NCI-H446 (cell line): ENCODE results near the gene DOCK3.
"Not testable (repeated sequence)": the region's sequence is repeated elsewhere in the genome, so short reads cannot be mapped to it uniquely, and the experiment has no call there.

Source experiments
- DNase-seq, 2 experiments: peaks; one replicate each; lab custom pipeline; 2025; lab: John Stamatoyannopoulos, UW

DOCK3 gene

DNA sequence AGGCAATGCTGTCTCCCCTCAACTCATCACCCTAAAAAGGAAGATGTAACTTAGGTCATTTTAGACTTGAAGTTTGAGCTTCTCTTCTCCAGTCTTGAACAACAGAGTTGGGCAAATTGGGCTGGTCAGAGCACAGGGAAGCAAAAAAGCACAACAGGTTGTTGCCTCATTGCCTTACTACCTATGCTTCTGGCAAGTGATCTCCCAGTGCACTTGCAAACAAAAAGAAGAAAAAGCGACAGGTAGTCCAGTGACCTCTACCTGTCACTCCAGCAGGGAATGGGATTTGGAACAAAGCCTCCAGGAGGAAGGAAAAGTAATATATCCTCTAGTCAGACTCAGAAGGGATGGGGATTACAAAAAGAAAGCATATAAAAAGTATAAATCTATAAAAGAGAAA is 550.1 kb downstream of the DOCK3 start:
- DNase-seq: no peak

DNA sequence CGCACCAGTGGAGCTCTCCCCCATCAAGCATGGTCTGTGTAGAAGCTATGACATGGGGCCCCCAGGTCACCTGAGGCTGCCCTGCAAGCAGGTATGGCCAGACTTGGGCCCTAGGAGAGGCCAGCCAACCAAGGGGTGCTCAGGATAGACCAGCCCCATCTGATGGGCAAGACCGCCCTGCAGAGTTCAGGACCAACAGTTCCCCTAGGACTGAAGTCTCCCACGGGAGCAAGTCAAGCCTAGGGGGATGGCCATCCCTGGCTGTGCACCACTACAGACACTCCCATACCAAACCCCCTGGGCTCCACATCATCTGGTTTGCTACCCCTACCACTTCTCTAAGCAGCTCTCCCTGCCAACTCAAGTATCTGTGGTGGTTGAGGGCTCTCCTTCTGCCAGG is 568.2 kb downstream of the DOCK3 start:
- no peak for DNase-seq

DNA sequence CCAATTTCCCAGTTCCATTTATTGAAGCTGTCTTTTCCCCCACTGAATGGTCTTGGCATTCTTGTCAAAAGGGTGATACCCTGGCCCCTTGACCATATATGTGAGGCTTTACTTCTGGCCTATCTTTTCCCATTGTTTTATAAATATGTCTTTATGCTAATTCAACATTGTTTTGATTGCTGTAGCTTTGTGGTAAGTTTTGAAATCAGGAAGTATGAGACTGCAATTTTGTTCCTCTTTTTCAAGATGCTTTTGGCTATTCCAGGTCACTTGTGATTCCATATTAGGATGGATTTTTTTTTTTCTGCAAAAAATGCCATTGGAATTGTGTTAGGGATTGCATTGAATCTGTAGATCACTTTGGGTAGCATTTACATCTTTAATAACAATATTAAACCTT is 569.2 kb downstream of the DOCK3 start:
- DNase-seq: no peak

DNA sequence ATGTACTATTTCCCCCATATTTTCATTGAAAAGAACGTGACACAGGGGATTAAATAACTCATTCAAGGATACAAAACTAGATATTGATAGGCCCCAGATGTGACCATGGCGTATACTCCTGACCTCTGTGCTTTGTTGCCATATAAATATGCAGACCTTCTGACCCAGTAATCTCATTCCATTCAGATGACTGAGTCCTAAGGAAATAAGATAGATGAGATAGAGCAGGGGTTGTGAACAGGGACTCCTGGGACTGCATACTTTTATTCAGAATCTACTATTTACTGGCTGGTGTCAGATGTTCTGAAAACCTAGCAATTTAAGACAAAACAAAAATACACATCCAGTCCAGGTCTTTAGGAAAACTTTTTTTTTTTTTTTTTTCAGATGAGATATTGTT is 571.1 kb downstream of the DOCK3 start:
- no peak for DNase-seq

DNA sequence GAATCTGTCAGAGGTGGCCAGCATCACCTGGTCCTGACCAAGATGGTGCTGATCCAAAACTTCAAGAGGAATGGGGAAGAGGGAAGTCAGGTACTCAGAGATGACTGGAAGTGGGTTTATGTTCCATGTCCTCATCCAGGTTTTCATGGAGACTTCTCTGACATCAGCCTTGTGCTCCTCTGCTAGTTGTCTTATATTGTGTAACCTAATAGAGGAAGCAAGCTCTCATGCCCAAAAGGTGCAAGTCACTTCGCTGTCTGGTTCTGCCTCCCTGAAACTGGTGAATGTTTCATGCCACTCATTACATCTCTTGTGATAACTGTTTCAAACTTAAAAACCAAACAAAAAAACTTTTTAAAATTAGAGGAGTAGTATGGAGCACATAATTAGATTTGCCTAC is 583.1 kb downstream of the DOCK3 start:
- no peak for DNase-seq

DNA sequence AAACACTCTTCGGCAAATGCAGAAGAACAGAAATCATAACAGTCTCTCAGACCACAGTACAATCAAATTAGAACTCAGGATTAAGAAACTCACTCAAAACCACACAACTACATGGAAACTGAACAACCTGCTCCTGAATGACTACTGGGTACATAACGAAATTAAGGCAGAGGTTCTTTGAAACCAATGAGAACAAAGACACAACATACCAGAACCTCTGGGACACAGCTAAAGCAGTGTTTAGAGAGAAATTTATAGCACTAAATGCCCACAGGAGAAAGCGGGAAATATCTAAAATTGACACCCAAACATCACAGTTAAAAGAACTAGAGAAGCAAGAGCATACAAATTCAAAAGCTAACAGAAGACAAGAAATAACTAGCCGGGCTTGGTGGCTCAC is 589.4 kb downstream of the DOCK3 start:
- not testable (repeated sequence) for DNase-seq

DNA sequence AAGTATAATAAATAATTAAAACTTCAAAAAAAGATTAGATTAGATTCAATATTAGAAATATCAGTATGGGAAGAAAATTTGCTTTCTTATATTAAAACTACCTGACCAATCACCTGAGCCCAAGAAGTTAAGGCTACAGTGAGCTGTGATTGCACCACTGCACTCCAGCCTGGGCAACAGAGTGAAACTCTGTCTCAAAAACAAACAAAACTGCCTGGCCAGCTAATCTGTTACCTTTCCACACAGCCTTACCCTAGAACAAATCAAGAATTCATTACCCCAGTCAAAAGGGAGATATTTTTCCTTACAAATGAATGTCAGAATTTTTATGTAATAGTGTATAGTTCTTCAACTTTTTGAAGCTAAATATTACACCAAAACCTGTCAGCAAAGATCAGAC is 593.4 kb downstream of the DOCK3 start:
- DNase-seq: no peak

- no peak for DNase-seq
Measured at GRCh38 chr3:51269466-51269865, 594.7 kb downstream of the DOCK3 start.

DNA sequence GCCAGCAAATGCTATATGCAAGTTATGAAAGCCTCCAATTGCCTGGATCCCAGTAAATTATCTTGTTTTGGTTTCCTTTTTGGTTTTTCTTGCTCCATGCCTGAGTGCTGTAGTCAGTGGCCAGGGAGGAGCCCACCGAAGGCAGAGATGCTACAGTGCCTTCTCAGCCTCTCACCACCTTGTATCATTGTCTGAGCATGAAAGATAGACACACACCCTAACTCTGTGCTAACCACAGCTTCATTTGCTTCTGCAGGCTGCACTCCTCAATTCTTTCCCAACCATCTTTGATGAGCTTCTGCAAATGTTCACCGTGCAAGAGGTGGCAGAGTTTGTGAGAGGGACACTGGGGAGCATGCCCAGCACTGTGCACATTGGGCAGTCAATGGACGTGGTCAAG is 595.8 kb downstream of the DOCK3 start:
- no peak for DNase-seq

GRCh38 chr3:51271172-51271571 is 596.4 kb downstream of the DOCK3 start:
- no peak for DNase-seq

GRCh38 chr3:51274052-51274451 is 599.3 kb downstream of the DOCK3 start:
- DNase-seq: no peak

- DNase-seq: no peak
Measured at GRCh38 chr3:51275111-51275805, 600.5 kb downstream of the DOCK3 start.

GRCh38 chr3:51276046-51276445 is 601.3 kb downstream of the DOCK3 start:
- no peak for DNase-seq

GRCh38 chr3:51279448-51279847 is 604.7 kb downstream of the DOCK3 start:
- DNase-seq: no peak

- no peak for DNase-seq
Measured at GRCh38 chr3:51280176-51280575, 605.4 kb downstream of the DOCK3 start.

DNA sequence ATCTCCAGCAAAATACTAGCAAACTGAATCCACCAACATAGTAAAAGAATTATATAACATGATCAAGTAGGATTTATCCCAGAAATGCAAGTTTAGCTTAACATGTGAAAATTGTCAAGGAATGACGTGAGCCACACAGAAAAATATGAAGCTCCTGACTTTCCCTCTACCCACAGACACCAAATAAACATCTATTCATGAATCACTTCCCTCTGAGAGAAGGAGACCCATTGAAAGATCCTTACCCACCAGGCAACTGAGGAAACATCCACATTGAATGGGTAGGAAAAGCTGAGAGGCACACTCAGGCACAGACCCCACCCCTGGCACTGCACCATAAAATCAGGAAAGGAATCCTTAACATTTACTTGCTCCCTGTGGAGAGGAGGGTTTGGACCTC is 608.2 kb downstream of the DOCK3 start:
- DNase-seq: no peak

DNA sequence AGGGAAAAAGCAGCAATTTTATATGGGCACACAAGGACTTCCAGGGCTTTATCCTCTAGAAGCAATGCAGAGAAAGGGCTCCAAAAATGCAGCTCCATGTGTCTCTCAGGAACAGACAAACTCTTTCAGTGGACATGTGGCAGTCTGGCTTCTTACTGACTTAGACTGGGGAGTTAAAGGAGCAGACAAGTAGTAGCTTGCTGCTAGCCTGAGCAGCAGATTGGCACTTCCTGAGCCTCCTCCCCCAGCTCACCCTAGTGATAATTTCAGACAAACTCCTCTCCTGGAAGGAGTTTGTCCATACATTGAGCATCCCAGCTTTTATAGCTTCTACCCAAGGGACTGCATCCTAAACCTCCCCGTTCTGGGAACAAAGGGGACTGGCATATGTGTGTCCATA is 608.7 kb downstream of the DOCK3 start:
- DNase-seq: no peak

DNA sequence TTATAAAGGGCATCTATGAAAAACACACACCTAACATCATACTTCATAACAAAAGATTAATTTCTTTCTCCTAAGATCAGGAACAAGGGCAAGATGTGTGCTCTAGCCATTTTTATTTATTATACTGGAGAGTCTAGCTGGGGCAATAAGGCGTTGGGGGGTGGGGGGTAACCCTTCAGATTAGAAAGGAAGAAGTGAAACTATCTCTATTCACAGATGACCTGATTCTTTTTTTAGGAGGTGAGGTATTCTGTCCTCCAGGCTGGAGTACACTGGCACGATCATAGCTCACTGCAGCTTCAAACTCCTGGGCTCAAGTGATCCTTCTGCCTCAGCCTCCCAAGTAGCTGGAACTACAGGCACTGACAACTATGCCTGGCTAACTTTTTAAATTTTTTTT is 620.9 kb downstream of the DOCK3 start:
- no peak for DNase-seq

DNA sequence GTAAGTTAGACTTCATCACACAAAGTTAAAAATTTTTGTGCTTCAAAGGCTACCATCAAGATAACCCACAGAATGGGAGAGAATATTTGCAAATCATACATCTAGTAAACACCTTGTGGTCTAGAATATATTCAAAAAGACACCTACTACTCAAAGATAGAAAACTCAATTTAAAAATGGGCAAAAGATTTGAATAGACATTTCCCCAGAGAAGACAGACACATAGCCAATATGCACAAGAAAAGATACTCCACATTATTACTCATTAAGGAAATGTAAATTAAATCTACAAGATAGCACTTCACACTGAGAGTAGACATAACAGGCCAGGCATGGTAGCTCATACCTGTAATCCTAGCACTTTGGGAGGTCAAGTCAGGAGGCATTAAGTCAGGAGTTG is 622.6 kb downstream of the DOCK3 start:
- DNase-seq: no peak

DNA sequence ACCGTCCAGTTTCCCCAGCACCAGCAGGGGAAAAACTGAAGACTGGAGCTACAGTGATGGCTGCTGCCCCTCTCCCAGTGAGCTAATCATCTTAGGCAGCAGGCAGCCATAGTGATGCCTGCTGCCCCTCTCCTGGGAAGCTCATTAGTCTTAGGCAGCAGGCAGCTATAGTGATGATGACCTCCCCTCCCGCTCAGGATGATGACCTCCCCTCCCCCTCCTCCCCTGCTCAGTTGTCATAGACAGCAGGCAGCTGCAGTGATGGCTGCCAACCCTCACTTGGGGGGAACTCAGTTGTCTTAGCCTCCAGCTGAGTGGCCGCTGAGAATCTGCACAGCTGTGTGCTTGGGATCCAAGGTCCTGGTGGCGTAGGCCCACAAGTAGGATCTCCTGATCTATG is 629.5 kb downstream of the DOCK3 start:
- no peak for DNase-seq

- no peak for DNase-seq
Measured at GRCh38 chr3:51306093-51306492, 631.4 kb downstream of the DOCK3 start.

GRCh38 chr3:51307458-51307857 is 632.7 kb downstream of the DOCK3 start:
- DNase-seq: no peak

- not testable (repeated sequence) for DNase-seq
Measured at GRCh38 chr3:51307945-51308607, 633.3 kb downstream of the DOCK3 start.

DNA sequence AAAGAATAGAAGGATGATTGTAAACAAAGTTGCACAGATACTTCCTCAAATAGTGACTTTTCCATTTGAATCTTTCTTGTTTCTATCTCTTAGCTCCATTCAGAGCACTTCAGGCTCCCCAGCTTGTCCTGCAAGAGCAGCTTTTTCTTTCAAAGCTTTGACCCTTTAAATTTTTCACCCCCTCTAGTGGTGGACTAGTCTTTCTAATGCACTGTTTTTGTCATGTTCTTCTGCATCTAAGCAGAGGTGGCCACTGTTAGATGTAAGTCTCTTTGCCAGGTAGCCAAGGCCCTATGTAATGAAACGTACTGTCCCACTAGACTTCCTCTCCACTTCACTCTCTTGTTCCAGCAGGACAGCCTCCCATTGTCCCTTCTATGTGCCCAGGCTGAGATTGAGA is 636.3 kb downstream of the DOCK3 start:
- DNase-seq: peak in 1 of 2 experiments; percentile 2
